GM21423 (cell line): ENCODE measurements around the gene IGFBP4.

Experiments
- ATAC-seq: cut with Tn5 transposase; IDR thresholded peaks from one replicate; pipeline ENCODE4 v1.9.1; 2021; ENCODE audit warnings: mild to moderate bottlenecking, moderate library complexity; ENCODE audit not compliant: unreplicated experiment

The IGFBP4 gene

GRCh38 chr17:40454613-40454995 lies 11.4 kb downstream of the IGFBP4 start:
- ATAC-seq = no peak

- no peak for ATAC-seq
Observed at GRCh38 chr17:40456396-40456951, 13.2 kb downstream of the IGFBP4 start.

GRCh38 chr17:40457369-40457768 lies 14.1 kb downstream of the IGFBP4 start:
- ATAC-seq = no peak

GRCh38 chr17:40457964-40458791 lies 14.9 kb downstream of the IGFBP4 start:
- ATAC-seq = no peak

GRCh38 chr17:40458851-40459482 lies 15.7 kb downstream of the IGFBP4 start:
- no peak for ATAC-seq

- ATAC-seq = no peak
Observed at GRCh38 chr17:40459636-40460603, 16.7 kb downstream of the IGFBP4 start.

- no peak for ATAC-seq
Observed at GRCh38 chr17:40460604-40460967, 17.3 kb downstream of the IGFBP4 start.

GRCh38 chr17:40460968-40461731 lies 17.9 kb downstream of the IGFBP4 start:
- no peak for ATAC-seq

- no peak for ATAC-seq
Observed at GRCh38 chr17:40461732-40462342, 18.6 kb downstream of the IGFBP4 start.

- no peak for ATAC-seq
Observed at GRCh38 chr17:40462343-40463121, 19.3 kb downstream of the IGFBP4 start.

- no peak for ATAC-seq
Observed at GRCh38 chr17:40463122-40463550, 19.9 kb downstream of the IGFBP4 start.

GRCh38 chr17:40464392-40464855 lies 21.2 kb downstream of the IGFBP4 start:
- no peak for ATAC-seq

GRCh38 chr17:40466298-40466971 lies 23.2 kb downstream of the IGFBP4 start:
- no peak for ATAC-seq

- ATAC-seq = no peak
Observed at GRCh38 chr17:40467281-40467867, 24.1 kb downstream of the IGFBP4 start.

- ATAC-seq = no peak
Observed at GRCh38 chr17:40468560-40468959, 25.3 kb downstream of the IGFBP4 start.

- ATAC-seq = no peak
Observed at GRCh38 chr17:40469805-40470675, 26.8 kb downstream of the IGFBP4 start.
